PC-9 (cell line): Measurements from ENCODE around the gene CHST2. TPM values are rescaled to one million over a fixed set of nuclear protein-coding genes. Genes with fewer than 3 reads are reported as not detected.
"Not testable (repeated sequence)": the region's sequence is repeated elsewhere in the genome, so short reads cannot be mapped to it uniquely, and the experiment has no call there.

Experiments
- BruUV-seq: library from RNA; stranded (reverse); fragments of 400-500 nt; replicated peaks from 2 replicates; lab custom pipeline; 2021; lab: Mats Ljungman, UMichigan
- CTCF ChIA-PET: fragments of 300-600 bp; sonication (Branson Sonifier 250); formaldehyde crosslinking; loops from one replicate; lab custom pipeline; 2022; ENCODE audit warnings: antibody characterized with exemption; lab: Charles Lee
- POLR2A ChIA-PET: fragments of 300-600 bp; sonication (Branson Sonifier 250); formaldehyde crosslinking; loops from one replicate; lab custom pipeline; 2022; ENCODE audit warnings: antibody characterized with exemption; ENCODE audit not compliant: unreplicated experiment; lab: Charles Lee
- DNase-seq, 2 experiments: peaks; one replicate each; pipeline versions ENCODE4 v3.0.0 to v3.0.0-alpha.2; 2015 to 2022; ENCODE audit warnings: mixed read lengths in 1 of 2
- H2AFZ ChIP-seq: fragments of 200-600 bp; sonication (generic); 2 replicates; pipeline ENCODE4 v1.8.1; 2017; ENCODE audit warnings: antibody characterized with exemption
- H3F3A ChIP-seq: fragments of 200-600 bp; sonication (generic); 2 replicates; pipeline ENCODE4 v1.8.1; 2017; ENCODE audit warnings: antibody characterized with exemption, mild to moderate bottlenecking, low read depth; ENCODE audit not compliant: insufficient read depth
- H3K27ac ChIP-seq: fragments of 200-600 bp; sonication (generic); 2 replicates; pipeline ENCODE4 v1.6.1; 2016; ENCODE audit warnings: mixed run types
- H3K27me3 ChIP-seq: fragments of 200-600 bp; sonication (generic); 2 replicates; pipeline ENCODE4 v1.6.1; 2016; ENCODE audit warnings: low read depth, mixed run types; ENCODE audit not compliant: insufficient read depth
- H3K36me3 ChIP-seq: fragments of 200-600 bp; sonication (generic); 2 replicates; pipeline ENCODE4 v1.6.1; 2016; ENCODE audit warnings: low read depth, mixed run types
- H3K4me1 ChIP-seq: fragments of 200-600 bp; sonication (generic); replicated peaks from 2 replicates; pipeline ENCODE4 v1.6.1; 2016; ENCODE audit warnings: mixed run types; ENCODE audit not compliant: insufficient read depth
- H3K4me2 ChIP-seq: fragments of 200-600 bp; sonication (generic); 2 replicates; pipeline ENCODE4 v1.6.1; 2017; ENCODE audit warnings: mixed run types
- H3K4me3 ChIP-seq: fragments of 200-600 bp; sonication (generic); 2 replicates; pipeline ENCODE4 v1.6.1; 2016; ENCODE audit warnings: mixed run types
- H3K79me2 ChIP-seq: fragments of 200-600 bp; sonication (generic); 2 replicates; pipeline ENCODE4 v1.6.1; 2017; ENCODE audit warnings: low read depth, mixed run types
- H3K9me2 ChIP-seq: fragments of 200-600 bp; sonication (generic); 2 replicates; pipeline ENCODE4 v1.8.1; 2017; ENCODE audit warnings: mild to moderate bottlenecking; ENCODE audit not compliant: insufficient read depth
- H3K9me3 ChIP-seq: fragments of 200-600 bp; sonication (generic); 2 replicates; pipeline ENCODE4 v1.8.1; 2016; ENCODE audit warnings: low read depth; ENCODE audit not compliant: insufficient read depth
- H4K20me1 ChIP-seq: fragments of 200-600 bp; sonication (generic); 2 replicates; pipeline ENCODE4 v1.8.1; 2017; ENCODE audit not compliant: insufficient read depth
- EZH2 ChIP-seq: fragments of 200-600 bp; sonication (generic); IDR thresholded peaks from 2 replicates; pipeline ENCODE4 v1.8.0; 2017; ENCODE audit warnings: antibody characterized with exemption, low read depth
- intact Hi-C: fragments of 100-400 bp; cut with micrococcal nuclease; formaldehyde crosslinking; loops from one replicate; pipeline ENCODE4 v1.10.0; 2022; ENCODE audit not compliant: unreplicated experiment
- total RNA-seq: library from RNA; stranded (reverse); gene quantifications from 2 replicates; pipeline ENCODE4 v1.2.3, GENCODE V29; 2021
- TF ChIP-seq, protein P1 (sequence below): fragments of 200-600 bp; sonication (generic); conservative IDR thresholded peaks from 2 replicates; pipeline ENCODE4 v1.6.1; 2017; ENCODE audit warnings: mixed run types, antibody characterized with exemption, mild to moderate bottlenecking, moderate library complexity

Gene CHST2
- total RNA-seq, 1 experiment from 2014 or later, result 0.15 TPM

DNA sequence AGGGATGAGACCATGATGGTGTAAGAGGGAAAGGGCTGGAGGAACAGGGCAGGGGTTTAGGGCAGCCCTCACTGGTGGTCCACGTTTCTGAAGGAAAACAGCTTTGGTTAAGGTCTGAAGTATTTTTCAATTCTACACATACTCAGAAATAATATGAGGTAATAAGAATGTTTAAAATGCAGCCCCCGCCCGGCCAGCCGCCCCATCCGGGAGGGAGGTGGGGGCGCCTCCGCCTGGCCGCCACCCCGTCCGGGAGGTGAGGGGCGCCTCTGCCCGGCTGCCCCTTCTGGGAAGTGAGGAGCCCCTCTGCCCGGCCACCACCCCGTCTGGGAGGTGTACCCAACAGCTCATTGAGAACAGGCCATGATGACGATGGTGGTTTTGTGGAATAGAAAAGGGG lies 46.0 kb upstream of the CHST2 start:
- H3K79me2 ChIP-seq, H3K36me3 ChIP-seq, BruUV-seq, H3K9me2 ChIP-seq, H3K27me3 ChIP-seq, DNase-seq, H3K27ac ChIP-seq, intact Hi-C loops, H3K4me2 ChIP-seq, H3K4me3 ChIP-seq, H3F3A ChIP-seq, CTCF ChIA-PET, H2AFZ ChIP-seq, POLR2A ChIA-PET, H4K20me1 ChIP-seq, H3K4me1 ChIP-seq, H3K9me3 ChIP-seq: not testable (repeated sequence)

DNA sequence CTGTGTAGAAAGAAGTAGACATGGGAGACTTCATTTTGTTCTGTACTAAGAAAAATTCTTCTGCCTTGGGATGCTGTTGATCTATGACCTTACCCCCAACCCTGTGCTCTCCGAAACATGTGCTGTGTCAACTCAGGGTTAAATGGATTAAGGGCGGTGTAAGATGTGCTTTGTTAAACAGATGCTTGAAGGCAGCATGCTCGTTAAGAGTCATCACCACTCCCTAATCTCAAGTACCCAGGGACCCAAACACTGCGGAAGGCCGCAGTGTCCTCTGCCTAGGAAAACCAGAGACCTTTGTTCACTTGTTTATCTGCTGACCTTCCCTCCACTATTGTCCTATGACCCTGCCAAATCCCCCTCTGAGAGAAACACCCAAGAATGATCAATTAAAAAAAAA lies 45.6 kb upstream of the CHST2 start:
- POLR2A ChIA-PET, H3K9me2 ChIP-seq, H3K27me3 ChIP-seq, H3K9me3 ChIP-seq, DNase-seq, intact Hi-C loops, H3K27ac ChIP-seq, H2AFZ ChIP-seq, H3K4me3 ChIP-seq, H3F3A ChIP-seq, BruUV-seq, H3K36me3 ChIP-seq, H3K4me1 ChIP-seq, H4K20me1 ChIP-seq, H3K79me2 ChIP-seq, H3K4me2 ChIP-seq: not testable (repeated sequence)
- CTCF ChIA-PET, result interaction anchor here (0.5 kb wide), 1 partner anchor 147 kb away, joined by 3 read pairs; no protein-coding TSS in a partner anchor

DNA sequence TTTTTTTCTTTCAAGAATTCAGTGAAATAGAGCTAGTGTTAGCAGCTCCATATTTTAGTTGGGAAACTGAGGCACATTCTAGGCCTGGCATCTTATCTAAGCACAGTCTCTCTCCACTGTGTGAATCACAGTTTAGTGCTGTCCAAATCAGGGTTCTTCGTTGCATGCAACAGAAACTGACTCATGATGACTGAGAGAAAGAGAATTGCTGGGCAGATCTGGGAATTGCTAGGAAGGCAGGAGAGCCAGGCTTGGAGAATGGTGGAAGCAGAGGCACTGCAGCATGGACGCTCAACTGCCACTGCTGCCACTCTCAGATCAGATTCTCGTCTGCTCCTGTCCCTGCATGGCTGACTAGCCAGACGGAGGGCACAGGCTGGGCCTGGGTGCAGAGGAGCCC lies 40.7 kb upstream of the CHST2 start:
- H3K27ac ChIP-seq, result no peak overlapping the region
- intact Hi-C loops, result no loop called here
- no peaks in the 10 kb centered on the region for H3K27me3 ChIP-seq
- H4K20me1 ChIP-seq, result no peaks in the 10 kb centered on the region
- no peaks in the 10 kb centered on the region for H3K9me2 ChIP-seq
- H2AFZ ChIP-seq, result no peak overlapping the region
- H3K36me3 ChIP-seq, result no peaks in the 10 kb centered on the region
- ChIA-PET POLR2A (interaction anchor here (0.6 kb wide), 1 partner anchor 562 kb away, joined by 3 read pairs; no protein-coding TSS in a partner anchor), CTCF (no interaction called here)
- H3K4me3 ChIP-seq, result no peak overlapping the region
- H3K4me2 ChIP-seq, result no peak overlapping the region
- no peaks in the 10 kb centered on the region for H3K9me3 ChIP-seq
- no peak for DNase-seq
- no peaks in the 10 kb centered on the region for H3K79me2 ChIP-seq
- no peaks in the 10 kb centered on the region for H3K4me1 ChIP-seq
- TF ChIP-seq, protein P1, sequence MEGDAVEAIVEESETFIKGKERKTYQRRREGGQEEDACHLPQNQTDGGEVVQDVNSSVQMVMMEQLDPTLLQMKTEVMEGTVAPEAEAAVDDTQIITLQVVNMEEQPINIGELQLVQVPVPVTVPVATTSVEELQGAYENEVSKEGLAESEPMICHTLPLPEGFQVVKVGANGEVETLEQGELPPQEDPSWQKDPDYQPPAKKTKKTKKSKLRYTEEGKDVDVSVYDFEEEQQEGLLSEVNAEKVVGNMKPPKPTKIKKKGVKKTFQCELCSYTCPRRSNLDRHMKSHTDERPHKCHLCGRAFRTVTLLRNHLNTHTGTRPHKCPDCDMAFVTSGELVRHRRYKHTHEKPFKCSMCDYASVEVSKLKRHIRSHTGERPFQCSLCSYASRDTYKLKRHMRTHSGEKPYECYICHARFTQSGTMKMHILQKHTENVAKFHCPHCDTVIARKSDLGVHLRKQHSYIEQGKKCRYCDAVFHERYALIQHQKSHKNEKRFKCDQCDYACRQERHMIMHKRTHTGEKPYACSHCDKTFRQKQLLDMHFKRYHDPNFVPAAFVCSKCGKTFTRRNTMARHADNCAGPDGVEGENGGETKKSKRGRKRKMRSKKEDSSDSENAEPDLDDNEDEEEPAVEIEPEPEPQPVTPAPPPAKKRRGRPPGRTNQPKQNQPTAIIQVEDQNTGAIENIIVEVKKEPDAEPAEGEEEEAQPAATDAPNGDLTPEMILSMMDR, result no peak
- no peak for TF ChIP-seq EZH2
- no peaks in the 10 kb centered on the region for H3F3A ChIP-seq
- BruUV-seq, result no TSS peak

DNA sequence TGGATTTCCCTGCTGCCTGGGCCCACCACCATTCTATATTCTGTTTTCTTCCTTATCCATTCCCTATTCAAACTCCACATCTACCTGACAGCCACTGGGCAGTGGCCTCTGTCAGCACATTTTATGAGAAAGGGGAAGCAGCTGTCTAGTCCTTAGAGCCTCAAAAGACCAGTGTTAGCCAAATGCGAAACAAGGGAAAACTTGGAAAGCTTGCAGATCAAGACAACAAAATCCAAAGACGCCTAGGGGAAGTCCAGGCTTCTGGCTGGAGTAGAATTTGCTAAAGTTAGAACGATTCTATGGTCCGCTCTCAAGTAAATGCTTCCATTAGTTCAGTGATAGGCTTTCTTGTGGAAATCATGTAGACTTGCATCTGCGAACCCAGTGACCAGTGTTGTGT lies 39.4 kb upstream of the CHST2 start:
- Histone ChIP-seq H3K4me2 (no peak overlapping the region), H2AFZ (no peak overlapping the region), H3F3A (no peaks in the 10 kb centered on the region), H3K4me3 (no peak overlapping the region), H3K79me2 (no peaks in the 10 kb centered on the region), H3K4me1 (no peaks in the 10 kb centered on the region), H3K9me2 (no peaks in the 10 kb centered on the region), H3K27me3 (no peaks in the 10 kb centered on the region), H3K9me3 (no peaks in the 10 kb centered on the region), H4K20me1 (no peaks in the 10 kb centered on the region), H3K36me3 (no peaks in the 10 kb centered on the region), H3K27ac (no peak overlapping the region)
- CTCF ChIA-PET, result no interaction called here
- TF ChIP-seq, protein P1, result no peak
- no peak for TF ChIP-seq EZH2
- intact Hi-C loops, result no loop called here
- BruUV-seq, result no TSS peak
- POLR2A ChIA-PET, result no interaction called here
- no peak for DNase-seq
